Suppressor macrophage treated with lipopolysaccharide for 1 hour (primary cell): ENCODE results near the gene ZER1.

Experiments
- DNase-seq, 3 donors: peaks; one replicate each; pipeline ENCODE4 v3.0.0-alpha.2; 2020 to 2022

ZER1 gene

DNA sequence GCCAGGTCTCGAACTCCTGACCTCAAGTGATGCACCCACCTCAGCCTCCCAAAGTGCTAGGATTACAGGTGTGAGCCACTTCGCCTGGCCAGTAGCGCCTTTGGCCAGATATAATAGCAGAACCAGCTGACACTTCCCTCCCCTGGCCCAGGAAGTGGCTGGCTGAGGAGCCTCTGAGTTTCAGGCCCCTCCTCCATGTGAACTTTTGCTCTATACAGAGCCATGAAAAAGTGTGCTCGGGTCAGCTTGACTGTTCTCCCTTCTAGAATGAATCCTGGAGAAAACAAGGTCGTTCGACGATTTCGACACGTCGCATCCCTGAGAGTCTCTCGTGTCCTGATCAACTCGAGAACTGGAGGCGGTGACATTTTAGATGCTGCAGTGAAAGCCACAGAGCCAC, 39.2 kb downstream of the ZER1 start:
- DNase-seq = no peak

DNA sequence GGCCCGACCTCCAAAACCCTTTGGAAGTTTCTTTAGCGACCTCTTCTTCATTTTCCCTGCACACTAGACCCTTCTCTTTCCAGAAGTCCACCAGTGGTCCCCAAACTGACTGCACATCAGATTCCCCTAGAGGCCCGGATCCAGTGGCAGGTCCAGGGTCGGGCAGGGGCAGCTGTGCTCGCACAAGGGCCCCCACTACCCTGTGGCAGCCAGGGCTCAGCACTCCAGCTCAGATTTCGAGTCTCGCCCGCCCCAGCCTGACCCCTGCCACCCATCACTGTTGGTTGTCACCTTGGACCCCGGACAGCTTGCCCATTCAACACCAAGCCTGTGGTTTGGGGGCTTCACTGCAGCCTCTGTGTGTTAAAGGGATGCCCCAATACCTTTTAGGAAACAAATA, 40.0 kb downstream of the ZER1 start:
- DNase-seq = no peak

DNA sequence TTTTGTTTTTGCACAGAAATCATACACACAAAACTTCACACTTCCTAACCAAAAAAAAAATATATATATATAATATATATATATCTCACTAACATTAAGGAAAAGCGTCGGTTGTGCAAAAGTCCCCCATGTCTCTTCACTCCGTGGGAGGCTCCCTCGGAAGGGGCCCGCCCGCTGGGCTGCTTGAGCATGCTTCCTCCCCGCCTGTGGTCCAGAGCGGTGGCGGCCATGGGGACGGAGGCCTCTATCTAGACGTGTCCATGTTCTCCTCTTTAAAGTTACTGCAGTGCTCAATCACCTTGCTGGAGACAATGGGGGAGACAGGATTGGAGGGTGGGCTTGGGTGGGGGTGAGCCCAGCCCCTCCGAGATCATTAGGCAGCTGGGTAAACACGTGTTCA, 40.6 kb downstream of the ZER1 start:
- DNase-seq = no peak

DNA sequence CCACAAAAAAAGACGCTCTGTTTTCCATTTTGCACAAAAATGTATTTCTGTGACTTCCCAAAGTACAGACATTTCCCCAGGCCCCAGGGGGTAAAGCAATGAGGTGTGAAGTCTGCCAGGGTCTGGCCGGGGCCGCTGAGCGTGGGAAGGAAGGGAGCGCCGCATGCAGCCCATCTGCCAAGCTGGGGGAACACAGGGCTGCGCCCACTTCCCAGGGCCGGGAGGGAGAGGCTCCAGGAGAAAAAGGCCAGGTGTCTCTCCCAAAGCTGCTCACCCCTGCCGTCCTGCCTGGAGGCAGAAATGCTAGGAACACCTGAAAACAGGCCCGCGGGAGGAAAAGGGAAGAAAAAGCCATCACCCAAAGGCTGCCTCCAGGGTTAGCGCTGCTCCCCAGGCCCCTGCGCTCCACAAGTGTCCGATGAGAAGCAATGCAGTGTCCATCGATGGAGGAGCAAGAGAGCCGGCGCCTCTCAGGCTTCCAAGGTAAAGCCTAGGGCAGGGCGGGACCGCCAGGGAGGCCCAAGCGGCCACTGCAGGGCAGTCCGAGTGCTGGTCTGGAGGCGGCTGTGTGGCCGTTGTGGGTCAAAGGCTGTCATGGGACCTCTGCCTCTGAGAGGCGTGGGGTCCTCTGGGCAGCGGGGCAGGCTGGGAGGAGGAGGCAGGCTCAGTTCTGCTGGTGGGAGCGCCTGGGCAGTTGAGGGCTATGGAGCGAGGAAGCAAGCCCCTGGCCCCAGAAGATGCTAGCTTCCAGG, 41.8 kb downstream of the ZER1 start:
- DNase-seq = no peak

DNA sequence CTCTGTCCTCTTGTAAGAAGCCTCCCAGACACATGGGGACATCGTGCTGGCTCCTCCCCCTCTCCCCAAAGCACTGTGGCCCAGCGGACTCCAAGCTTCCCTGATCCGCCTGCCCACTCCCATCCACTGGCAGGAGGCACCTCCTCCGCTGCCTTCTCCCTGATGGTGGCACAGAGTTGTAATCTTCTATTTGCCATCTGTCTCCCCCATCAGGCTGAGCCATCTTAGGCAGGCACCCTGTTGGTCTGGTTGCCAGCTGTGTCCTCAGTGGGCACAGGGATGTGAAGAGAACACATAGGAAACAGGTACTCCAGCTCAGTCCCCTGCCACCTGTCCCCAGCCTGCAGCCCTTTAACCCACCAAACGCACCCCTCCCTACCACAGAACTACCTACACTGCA, 42.4 kb downstream of the ZER1 start:
- DNase-seq = no peak

DNA sequence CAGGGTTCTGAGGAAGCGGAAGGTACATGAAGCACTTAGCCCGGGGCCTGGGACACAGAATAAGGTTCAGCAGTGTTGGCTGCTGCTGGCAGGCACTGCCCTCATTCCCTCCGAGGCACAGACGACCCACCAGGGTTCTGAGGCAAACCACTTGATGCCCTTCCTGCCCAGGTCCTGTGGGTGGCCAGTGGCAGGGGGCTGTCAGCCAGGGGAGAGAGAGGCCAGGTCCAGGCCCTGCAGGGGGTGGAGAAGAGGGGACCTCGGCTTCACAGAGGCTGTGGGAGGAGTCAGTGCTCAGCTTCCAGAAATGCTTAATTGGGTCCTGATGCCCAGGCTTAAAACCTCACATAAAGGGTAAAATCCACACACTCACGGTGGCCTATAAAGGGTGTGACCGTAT, 43.4 kb downstream of the ZER1 start:
- no peak for DNase-seq

DNA sequence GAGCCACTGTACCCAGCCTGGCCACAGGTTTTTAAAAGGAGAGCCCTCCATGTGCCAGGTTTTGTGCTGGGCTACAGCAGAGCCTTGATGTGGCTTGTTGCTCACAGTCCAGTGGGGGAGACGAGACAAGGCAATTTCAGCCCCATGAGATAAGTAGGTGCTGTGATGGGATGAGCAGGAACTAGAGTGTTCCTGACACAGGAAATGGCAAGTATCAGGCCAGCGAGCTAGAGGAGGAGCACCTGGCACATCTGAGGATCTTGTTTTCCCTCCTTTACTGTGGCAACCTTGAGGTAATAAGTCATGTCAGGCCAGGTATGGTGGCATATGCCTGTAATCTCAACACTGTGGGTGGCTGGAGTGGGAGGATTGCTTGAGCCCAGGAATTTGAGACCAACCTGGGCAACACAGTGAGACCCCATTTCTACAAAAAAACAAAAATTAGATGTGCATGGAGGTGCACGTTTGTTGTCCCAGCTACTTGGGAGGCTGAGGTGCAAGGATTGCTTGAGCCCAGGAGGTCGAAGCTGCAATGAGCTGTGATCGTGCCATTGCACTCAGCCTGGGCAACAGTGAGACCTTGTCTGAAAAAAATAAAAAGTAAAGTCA, 44.0 kb downstream of the ZER1 start:
- no peak for DNase-seq

DNA sequence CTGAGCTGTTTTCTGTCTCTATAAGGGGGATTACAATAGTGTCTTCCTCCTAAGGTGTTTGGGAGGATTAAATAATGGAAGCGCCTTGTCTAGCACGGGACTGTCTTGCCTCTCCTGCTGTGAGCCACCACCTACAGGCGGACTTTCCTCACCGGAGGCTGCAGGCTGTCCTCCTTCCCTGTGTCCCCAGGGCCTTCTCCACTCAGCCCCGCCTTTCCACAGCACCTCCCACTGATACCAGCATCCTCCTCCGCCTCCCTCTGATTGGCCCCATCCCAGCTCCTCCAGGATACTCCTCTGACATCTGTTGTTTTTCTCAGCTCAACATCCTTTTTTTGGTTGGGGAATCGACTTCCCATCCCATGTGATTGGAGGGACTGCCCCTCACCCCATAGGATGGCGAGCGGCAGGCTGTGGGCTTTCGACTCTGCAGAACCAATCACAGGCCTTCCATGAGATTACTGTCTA, 46.9 kb downstream of the ZER1 start:
- peak; percentile 69 to 78 (median 71) for DNase-seq

DNA sequence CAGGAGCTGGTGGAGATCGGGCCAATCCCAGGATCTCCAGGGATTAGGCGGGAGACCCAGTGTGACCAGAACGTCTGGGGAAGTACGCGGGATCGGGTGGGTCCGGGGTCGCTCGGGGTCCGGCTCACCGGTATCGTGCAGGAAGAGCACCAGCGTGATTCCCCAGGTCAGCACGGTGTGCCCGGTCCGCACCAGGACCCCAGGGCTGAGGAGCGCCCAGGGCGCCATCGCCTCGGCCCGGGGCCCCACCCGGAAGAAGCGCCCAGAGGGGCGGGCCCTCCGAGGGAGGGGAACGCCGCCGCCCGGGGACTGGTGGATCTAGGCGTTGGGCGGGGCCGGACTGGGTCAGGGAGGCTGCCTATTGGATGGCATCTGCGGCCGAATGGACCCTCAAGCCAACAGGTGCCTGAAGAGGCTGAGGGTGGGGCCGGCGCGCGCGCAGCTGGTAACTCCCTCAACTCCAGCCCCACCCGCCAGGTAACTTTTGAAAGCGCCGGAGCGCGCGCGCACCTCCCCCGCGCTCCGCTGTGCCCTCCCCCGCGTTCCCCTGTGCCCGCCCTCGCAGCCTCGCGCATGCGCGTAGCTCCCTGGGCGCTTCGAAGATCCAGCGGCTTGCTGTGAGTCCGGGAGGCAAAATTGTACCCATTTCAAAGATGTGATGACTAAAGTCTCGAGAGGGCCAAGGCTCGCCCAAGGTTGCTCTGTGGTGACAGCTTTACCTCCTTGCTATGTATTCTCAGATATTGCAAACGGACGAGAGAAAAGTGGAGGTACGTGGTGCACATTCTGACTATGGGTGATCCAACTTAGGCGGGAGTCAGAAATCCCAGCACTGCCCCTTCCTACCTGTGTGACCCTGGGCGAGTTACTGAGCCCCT, 47.6 kb downstream of the ZER1 start, which contains the start of gene ZDHHC12:
Gene ZDHHC12 (minus strand): TSS at position 262 of the 878 bp plus-strand sequence. CDS start 34 bp downstream, at position 228.
- peak; percentile 97 to 99 (median 98) for DNase-seq

DNA sequence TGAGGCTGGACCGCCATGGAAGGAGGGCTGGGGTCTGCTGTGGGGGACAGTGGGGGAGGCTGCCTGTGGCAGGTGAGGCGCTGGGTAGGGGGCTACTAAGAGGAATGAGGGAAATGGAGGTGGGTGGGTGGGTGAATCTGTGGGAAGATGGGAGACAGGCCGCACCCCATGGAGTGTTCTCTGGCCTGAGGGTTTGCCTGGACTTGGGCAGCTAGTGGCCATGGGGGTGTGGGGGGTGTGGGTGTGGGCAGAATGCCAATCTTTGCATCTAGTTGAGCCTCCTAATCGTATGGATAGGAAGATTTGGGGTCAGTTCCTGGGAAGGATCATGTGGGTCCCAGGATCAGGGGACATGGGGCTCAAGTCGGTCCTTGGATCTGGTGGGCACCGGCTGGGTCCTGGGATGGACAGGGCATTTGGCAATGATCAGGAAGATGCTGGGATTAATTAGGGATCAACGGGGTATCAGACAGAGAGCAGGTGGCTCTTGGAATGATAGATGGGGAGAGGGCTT, 48.3 kb downstream of the ZER1 start:
- DNase-seq = peak in 2 of 3 donors; percentile 10 to 21

DNA sequence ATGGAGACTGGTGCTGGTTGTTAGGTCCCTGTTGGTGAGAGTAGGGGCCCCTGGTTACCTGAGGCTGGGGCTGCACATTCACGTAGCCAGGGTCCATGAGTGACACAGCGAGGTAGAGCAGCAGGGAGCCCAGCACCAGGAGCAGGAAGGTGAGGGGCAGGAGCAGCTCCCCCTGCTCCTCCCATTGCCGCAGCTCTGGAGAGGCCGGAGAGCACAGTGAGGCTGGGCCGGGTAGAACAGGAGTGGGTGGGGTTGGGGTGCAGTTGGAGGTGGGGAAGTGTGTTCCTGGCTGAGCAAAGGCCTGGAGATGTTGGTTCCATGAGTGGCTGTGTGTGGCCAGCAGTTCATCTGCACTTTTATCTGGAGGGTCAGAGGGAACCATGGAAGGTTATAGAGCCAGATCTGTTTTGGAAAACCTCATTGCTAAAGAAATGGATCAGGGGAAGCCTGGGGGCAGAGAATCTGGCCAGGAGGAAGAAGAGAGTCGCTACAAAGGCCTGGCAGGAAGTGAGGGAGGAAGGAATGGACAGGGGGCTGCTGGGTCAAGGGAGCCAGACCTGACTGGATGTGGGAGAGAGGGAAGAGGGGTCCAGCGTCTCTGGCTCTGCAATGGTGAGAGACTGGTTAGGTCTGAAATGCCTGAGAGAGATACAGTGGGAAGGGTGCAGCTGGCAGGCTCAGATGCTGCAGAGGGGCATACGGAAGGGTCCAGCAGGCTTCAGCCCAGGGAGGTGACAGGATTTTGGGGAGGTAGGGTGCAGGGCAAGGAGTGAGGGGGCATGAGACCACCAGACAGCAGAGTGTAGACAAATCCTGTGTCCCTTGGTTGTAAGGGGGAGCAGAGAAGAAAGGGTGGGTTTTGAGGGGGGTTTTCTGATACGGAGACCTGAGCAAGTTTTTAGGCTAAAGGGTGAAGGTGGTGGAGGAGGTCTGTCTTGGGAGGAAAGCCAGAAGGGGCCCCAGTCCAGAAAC, 49.1 kb downstream of the ZER1 start:
- no peak for DNase-seq

DNA sequence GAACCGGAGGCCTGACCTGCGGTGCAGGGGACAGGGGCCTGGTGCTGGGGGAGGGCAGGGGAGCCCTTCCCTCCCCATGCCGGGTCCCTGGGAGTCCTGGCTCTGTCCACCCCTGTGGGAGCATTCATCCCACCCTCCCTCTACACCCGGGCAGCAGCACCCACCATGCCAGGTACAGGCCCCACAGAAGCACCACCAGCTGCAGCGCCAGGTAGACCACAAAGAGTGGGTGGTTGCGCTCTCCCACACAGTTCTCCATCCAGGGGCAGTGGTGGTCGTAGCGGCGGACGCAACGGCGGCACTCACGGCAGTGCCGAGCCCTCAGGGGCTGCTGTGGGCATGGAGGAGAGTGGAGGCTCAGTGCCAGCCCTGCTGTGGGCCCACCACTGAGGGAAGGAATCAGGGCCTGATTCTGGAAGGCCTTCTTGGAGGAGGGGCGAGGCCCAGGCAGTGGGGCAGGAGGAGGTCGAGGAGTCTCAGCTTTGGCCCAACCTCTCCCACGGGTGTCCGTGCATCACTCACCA, 50.2 kb downstream of the ZER1 start:
- no peak for DNase-seq

DNA sequence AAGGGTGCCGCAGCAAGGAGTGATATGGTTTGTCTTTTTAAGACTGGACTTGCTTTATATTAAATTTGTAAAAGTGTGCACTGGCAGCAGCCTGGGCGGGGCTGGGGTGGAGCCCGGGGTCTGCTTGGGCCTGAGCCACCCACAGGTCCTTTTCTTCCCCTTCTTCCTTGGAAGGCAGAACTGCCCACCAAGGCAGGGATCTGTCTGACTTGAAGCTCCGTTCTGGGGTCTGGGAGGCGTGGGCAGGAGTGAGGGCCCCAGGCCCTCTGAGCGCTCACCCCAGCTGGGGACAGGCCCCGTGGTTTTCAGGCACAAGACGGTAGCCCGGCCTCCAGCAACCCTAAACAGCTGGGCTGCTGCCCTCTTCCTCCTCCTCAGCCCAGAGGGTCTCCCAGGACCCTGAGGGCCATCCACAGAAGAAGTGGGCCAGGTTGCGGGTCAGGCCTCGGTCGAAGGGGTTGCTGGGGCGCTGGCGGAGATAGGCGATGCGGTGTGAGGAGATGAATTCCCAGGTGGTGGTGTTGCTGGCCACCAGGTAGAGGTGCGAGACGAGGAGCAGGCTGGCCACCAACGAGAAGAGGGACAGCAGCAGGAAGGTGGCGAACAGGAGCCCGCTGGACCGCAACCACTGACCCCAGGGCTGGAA, 50.8 kb downstream of the ZER1 start:
- no peak for DNase-seq

DNA sequence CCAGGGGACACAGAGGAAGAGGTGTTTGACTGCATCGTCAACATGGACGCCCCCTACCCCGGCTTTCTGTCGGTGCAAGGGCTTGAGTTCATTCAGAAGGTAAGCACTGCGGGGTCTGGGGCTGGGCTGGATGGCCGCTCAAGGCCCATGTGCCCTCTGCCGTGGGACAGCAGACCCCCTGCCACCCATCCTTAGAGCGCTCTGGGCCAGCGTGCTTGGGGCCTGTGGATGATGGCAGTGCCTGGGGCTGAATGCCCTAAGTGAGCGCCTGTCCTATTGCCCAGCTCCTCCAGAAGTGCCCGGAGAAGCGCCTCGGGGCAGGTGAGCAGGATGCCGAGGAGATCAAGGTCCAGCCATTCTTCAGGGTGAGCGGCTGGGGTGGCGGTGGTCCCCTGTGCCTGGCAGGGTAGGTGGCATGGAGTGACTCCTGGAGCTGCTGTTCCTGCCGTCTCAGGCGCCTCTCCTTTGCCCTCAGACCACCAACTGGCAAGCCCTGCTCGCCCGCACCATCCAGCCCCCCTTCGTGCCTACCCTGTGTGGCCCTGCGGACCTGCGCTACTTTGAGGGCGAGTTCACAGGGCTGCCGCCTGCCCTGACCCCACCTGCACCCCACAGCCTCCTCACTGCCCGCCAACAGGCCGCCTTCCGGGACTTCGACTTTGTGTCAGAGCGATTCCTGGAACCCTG, 51.7 kb downstream of the ZER1 start:
- DNase-seq = no peak

DNA sequence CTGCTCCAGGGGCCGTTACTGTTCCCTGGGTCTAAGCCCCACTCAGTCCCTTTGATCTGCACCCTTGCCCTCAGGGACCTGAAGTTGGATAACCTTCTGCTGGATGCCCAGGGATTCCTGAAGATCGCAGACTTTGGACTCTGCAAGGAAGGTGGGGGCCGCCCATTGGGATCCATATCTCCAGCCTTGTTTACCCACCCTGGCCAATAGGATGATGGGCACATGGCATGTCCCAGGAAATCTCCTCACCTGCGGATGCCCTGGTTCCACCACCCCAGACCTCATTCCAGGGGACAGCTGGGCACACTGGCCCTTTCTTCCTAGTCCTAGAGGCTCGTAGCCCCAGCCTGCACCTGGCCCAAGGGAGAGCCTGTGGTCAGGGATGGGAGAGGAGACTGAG, 53.3 kb downstream of the ZER1 start:
- DNase-seq = no peak

DNA sequence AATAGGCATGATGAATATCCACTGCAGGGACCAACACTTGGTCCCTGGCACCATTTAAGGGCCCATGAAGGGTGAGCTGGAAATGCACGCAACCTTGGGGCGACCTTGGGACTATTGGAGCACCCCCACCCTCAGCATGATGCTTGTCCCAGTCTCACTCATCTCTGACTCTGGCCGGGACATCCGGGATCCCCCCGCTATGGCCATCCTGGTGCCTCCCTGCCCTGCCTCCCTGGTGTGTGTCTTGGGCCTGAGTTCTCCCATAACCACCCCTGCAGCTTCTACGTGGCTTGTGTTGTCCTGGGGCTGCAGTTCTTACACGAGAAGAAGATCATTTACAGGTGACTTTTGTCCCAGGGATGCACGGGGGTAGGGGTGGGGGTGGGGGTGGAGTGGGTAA, 53.7 kb downstream of the ZER1 start:
- no peak for DNase-seq

DNA sequence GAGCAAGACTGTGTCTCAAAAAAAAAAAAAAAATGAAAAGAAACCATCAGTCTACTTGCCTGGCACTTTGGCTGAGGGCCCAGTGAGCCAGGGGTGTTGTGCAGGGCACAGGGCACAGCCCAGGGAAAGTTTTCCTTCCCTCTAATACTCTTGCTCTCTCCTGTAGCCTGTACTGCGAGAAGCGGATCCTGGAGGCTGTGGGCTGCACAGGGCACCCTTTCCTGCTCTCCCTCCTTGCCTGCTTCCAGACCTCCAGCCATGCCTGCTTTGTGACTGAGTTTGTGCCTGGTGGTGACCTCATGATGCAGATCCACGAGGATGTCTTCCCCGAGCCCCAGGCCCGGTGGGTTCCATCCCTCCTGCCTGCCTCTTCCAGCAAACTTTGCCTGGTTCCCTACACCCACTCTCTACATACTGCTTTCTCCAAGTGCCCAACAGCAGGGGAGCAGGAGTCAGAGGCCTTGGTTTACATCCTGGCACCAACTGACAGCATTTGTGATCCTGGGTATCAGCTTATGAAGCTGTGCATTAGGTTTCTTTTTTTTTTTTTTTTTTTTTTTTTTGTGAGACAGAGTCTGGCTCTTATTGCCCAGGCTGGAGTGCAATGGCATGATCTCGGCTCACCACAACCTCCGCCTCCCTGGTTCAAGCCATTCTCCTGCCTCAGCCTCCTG, 55.0 kb downstream of the ZER1 start:
- no peak for DNase-seq

DNA sequence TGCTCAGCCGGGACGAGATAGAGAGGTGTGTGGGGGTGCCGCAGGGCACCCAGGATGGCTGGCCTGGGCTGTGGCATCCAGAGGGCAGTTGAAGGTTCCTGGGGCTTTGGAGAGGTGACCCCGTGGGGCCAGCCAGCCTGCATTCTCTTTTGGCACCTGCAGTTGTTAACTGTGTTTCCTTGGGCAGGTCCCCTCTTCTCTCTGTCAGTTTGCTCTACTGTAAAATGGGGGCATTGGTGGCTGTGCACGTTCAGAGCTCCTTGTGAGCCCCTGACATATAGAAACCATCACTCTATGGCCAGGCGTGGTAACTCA, 56.3 kb downstream of the ZER1 start:
- no peak for DNase-seq

DNA sequence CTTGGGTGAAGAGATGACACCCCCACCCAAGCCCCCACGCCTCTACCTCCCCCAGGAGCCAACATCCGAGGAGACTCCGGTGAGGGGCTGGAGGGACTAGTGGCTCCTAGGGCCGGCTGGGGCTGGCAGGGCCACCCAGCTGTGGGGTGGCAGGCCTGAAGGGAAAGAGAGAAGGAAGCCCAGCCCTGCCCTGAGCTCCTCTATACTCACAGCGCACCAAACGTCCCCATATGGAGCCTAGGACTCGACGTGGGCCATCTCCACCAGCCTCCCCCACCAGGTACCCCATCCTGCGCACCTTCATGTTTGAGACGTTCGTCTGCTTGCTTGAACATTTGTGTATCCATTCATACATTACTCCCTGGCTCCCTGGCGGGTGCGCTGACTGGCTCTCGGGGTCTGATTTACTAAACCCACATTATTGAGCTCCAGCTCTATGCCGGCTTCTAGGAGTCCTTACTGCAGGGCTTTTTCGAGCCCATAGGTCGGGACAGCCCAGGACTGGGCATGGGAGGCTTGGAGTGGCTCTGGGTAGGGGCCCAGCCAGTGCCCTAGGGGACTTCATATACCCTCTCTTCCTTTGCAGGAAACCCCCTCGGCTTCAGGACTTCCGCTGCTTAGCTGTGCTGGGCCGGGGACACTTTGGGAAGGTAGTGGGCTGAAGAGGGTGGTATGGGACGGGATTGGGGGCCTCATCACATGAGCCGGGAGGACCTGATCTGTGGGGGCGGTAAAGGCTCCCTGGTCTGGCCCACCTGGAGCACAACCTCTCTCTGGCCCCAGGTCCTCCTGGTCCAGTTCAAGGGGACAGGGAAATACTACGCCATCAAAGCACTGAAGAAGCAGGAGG, 56.9 kb downstream of the ZER1 start:
- DNase-seq = no peak
